C4-2B (cell line): ENCODE results near the gene PYROXD2.

Source experiments
- H3K27ac ChIP-seq: fragments of 450-650 bp; 2 replicates; pipeline ENCODE4 v1.5.1; 2017
- ZFX ChIP-seq: fragments of 450-650 bp; IDR thresholded peaks from 2 replicates; pipeline ENCODE4 v1.6.1; 2017
- TF ChIP-seq, protein P1 (sequence below): fragments of 450-650 bp; conservative IDR thresholded peaks from 2 replicates; pipeline ENCODE4 v1.5.1; 2017; ENCODE audit warnings: mild to moderate bottlenecking

PYROXD2 gene

DNA sequence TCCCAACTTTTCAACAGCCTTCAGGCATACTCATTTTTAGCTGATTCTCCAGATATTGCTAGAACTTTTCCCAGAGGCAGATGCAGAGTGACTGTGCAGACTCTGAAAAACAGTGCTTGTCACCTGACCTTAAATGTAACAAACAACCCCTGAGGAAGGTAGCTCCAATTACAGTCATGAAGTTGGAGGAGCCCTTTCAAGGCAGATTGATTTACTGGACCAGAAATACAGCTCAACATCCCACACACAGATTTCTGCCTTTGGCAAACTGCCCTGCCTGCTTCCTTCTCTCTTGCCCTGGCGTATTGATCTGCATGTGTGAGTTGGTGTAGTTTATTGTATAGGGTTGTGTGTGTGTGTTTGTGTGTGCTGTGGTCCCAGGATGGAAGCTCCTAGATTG lies 38.5 kb downstream of the PYROXD2 start:
- TF ChIP-seq ZFX = no peak
- TF ChIP-seq, protein P1, sequence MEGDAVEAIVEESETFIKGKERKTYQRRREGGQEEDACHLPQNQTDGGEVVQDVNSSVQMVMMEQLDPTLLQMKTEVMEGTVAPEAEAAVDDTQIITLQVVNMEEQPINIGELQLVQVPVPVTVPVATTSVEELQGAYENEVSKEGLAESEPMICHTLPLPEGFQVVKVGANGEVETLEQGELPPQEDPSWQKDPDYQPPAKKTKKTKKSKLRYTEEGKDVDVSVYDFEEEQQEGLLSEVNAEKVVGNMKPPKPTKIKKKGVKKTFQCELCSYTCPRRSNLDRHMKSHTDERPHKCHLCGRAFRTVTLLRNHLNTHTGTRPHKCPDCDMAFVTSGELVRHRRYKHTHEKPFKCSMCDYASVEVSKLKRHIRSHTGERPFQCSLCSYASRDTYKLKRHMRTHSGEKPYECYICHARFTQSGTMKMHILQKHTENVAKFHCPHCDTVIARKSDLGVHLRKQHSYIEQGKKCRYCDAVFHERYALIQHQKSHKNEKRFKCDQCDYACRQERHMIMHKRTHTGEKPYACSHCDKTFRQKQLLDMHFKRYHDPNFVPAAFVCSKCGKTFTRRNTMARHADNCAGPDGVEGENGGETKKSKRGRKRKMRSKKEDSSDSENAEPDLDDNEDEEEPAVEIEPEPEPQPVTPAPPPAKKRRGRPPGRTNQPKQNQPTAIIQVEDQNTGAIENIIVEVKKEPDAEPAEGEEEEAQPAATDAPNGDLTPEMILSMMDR = no peak
- no peak overlapping the region for H3K27ac ChIP-seq

DNA sequence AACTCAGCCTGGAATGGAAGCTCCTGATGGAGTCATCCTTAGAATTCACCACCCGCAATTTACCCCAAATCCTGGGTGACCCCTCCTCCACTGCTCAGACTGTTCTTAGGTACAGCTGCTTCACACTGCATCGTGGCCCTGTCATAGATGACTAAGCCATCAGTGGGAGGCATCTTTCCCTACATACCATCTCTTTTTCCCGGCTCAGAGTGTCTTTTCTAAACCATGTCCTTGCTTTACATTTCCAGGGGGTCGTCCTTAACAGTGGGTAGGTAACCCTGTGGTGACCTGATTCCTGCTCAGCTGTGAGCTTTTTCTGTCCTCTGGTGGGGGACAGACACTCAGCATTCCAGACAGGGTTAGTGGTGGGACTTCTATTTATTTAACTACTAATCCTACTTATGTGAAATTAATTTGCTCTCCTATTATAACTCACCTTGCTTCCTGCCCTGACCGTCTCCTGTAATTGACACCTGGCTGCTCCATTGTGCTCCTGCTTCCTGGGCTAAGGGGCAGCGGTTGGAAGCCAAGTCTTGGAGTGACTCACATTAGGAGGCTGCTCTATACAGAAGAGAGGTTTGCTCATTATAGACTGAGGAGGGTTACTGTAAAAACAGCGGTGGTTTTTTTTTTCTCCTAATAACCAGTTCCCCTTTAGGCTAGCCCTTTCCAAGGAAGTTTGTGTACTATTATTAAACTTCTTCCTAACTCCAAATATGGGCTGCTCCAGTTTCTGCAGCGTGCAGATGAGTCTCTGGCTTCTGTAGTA lies 40.6 kb downstream of the PYROXD2 start:
- no peak overlapping the region for H3K27ac ChIP-seq
- TF ChIP-seq ZFX = no peak

GRCh38 chr10:98373260-98374040 lies 41.5 kb downstream of the PYROXD2 start:
- no peak for TF ChIP-seq ZFX
- TF ChIP-seq, protein P1 = no peak
- H3K27ac ChIP-seq = no peak overlapping the region

- TF ChIP-seq, protein P1 = no peak
- TF ChIP-seq ZFX = no peak
- no peak overlapping the region for H3K27ac ChIP-seq
Measured at GRCh38 chr10:98370831-98371820, 43.9 kb downstream of the PYROXD2 start.

GRCh38 chr10:98369801-98370200 lies 45.2 kb downstream of the PYROXD2 start:
- no peak overlapping the region for H3K27ac ChIP-seq
- TF ChIP-seq, protein P1 = no peak
- TF ChIP-seq ZFX = no peak

DNA sequence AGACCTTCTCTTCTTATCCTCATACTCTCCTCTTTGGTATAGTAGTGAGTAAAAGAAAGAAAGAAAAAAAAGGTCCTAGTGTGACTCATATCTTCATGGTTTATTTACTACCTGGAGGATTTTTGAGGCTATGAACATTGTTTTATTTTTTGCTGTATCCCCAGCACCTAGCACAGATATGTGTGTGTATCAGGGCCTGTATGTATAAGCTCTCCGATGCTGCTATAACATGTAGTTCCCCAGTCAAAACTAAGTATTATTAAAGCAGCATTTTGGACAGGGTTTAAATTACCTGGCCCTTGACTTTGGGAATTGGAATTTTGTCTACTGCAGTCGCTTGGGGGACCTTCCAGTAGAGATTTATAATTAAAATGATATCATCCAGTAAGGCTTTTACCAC lies 46.3 kb downstream of the PYROXD2 start:
- TF ChIP-seq, protein P1 = no peak
- no peak for TF ChIP-seq ZFX

More for the DNA sequence above, 46.3 kb downstream of the PYROXD2 start:
- no peak overlapping the region for H3K27ac ChIP-seq
